ENCODE results near the gene CSTF3. TPM values are rescaled to one million over a fixed set of nuclear protein-coding genes. Genes with fewer than 3 reads are reported as not detected.
"Not testable (repeated sequence)": the region's sequence is repeated elsewhere in the genome, so short reads cannot be mapped to it uniquely, and the experiment has no call there.

CSTF3 gene
- polyA plus RNA-seq, 1 experiment: 38.6 TPM

GRCh38 chr11:33160587-33160986 is 693 bp downstream of the CSTF3 start:
- Histone ChIP-seq H3K27me3 (ENCODE audit: control insufficient read depth, insufficient read depth, low read length) (no peaks in the 10 kb centered on the region), H3K9me3 (ENCODE audit: control insufficient read depth, insufficient read depth, low read length) (peaks cover 4% of the 10 kb centered on the region; the same call in 1 of the 2 replicates), H3K27ac (ENCODE audit: low read depth, low read length) (peak overlapping the region; percentile 81), H3K4me3 (ENCODE audit: low read depth, low read length) (peak overlapping the region; percentile 90)
- ChIA-PET POLR2A (interaction anchor here (1.3 to 1.6 kb wide), 2 partner anchors 12 to 31 kb away, joined by 3 read pairs; no protein-coding TSS in a partner anchor), CTCF (interaction anchor here (0.9 to 2.1 kb wide), 6 partner anchors 17 to 582 kb away, joined by 3 to 8 read pairs (median 4); no protein-coding TSS in a partner anchor)
- TF ChIP-seq, protein P1, sequence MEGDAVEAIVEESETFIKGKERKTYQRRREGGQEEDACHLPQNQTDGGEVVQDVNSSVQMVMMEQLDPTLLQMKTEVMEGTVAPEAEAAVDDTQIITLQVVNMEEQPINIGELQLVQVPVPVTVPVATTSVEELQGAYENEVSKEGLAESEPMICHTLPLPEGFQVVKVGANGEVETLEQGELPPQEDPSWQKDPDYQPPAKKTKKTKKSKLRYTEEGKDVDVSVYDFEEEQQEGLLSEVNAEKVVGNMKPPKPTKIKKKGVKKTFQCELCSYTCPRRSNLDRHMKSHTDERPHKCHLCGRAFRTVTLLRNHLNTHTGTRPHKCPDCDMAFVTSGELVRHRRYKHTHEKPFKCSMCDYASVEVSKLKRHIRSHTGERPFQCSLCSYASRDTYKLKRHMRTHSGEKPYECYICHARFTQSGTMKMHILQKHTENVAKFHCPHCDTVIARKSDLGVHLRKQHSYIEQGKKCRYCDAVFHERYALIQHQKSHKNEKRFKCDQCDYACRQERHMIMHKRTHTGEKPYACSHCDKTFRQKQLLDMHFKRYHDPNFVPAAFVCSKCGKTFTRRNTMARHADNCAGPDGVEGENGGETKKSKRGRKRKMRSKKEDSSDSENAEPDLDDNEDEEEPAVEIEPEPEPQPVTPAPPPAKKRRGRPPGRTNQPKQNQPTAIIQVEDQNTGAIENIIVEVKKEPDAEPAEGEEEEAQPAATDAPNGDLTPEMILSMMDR (IDR thresholded peaks at IDR 0.05; ENCODE audit: low read depth, low read length): no peak
- DNase-seq (ENCODE audit: low read depth, low spot score): no peak

GRCh38 chr11:33160136-33160535 is 1.1 kb downstream of the CSTF3 start:
- Histone ChIP-seq H3K27me3 (ENCODE audit: control insufficient read depth, insufficient read depth, low read length) (no peaks in the 10 kb centered on the region), H3K4me3 (ENCODE audit: low read depth, low read length) (peak overlapping the region; percentile 90), H3K9me3 (ENCODE audit: control insufficient read depth, insufficient read depth, low read length) (peaks cover 4% of the 10 kb centered on the region; the same call in 1 of the 2 replicates), H3K27ac (ENCODE audit: low read depth, low read length) (no peak overlapping the region)
- TF ChIP-seq, protein P1 (IDR thresholded peaks at IDR 0.05; ENCODE audit: low read depth, low read length): no peak
- ChIA-PET POLR2A (no interaction called here), CTCF (interaction anchor here (0.9 to 2.1 kb wide), 2 partner anchors 160 to 582 kb away, joined by 3 to 6 read pairs; no protein-coding TSS in a partner anchor)
- no peak for DNase-seq (ENCODE audit: low read depth, low spot score)

DNA sequence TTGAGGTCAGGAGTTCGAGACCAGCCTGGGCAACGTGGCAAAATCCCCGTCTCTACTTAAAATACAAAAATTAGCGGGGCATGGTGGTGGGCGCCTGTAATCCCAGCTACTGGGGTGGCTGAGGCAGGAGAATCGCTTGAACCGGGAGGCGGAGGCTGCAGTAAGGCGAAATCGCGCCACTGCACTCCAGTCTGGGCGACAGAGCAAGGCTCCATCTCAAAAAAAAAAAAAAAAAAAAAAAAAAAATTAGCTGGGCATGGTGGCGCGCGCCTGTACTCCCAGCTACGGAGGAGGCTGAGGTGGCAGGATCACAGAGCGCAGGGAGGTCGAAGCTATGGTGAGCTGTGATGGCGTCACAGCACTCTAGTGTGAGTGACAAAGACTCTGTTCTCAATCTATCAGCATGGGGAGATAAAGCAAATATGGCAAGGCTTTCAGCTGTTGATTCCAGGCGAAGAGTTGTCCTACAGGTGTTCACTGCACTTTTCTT is 1.9 kb downstream of the CSTF3 start:
- peak overlapping the region; percentile 90 for H3K4me3 ChIP-seq (ENCODE audit: low read depth, low read length)
- CTCF ChIA-PET: interaction anchor here (2.1 kb wide), 1 partner anchor 583 kb away, joined by 6 read pairs; no protein-coding TSS in a partner anchor
- POLR2A ChIA-PET; H3K9me3 ChIP-seq (ENCODE audit: control insufficient read depth, insufficient read depth, low read length); H3K27me3 ChIP-seq (ENCODE audit: control insufficient read depth, insufficient read depth, low read length); H3K27ac ChIP-seq (ENCODE audit: low read depth, low read length); DNase-seq (ENCODE audit: low read depth, low spot score): not testable (repeated sequence)

GRCh38 chr11:33158596-33159275 is 2.5 kb downstream of the CSTF3 start:
- Histone ChIP-seq H3K4me3 (ENCODE audit: low read depth, low read length) (peak overlapping the region; percentile 35), H3K9me3 (ENCODE audit: control insufficient read depth, insufficient read depth, low read length) (peaks cover 7% of the 10 kb centered on the region; the same call in 1 of the 2 replicates), H3K27ac (ENCODE audit: low read depth, low read length) (no peak overlapping the region), H3K27me3 (ENCODE audit: control insufficient read depth, insufficient read depth, low read length) (no peaks in the 10 kb centered on the region)
- ChIA-PET CTCF (interaction anchor here (0.7 kb wide), 1 partner anchor 9 kb away, joined by 3 read pairs; no protein-coding TSS in a partner anchor), POLR2A (no interaction called here)
- TF ChIP-seq, protein P1 (IDR thresholded peaks at IDR 0.05; ENCODE audit: low read depth, low read length): no peak
- no peak for DNase-seq (ENCODE audit: low read depth, low spot score)

DNA sequence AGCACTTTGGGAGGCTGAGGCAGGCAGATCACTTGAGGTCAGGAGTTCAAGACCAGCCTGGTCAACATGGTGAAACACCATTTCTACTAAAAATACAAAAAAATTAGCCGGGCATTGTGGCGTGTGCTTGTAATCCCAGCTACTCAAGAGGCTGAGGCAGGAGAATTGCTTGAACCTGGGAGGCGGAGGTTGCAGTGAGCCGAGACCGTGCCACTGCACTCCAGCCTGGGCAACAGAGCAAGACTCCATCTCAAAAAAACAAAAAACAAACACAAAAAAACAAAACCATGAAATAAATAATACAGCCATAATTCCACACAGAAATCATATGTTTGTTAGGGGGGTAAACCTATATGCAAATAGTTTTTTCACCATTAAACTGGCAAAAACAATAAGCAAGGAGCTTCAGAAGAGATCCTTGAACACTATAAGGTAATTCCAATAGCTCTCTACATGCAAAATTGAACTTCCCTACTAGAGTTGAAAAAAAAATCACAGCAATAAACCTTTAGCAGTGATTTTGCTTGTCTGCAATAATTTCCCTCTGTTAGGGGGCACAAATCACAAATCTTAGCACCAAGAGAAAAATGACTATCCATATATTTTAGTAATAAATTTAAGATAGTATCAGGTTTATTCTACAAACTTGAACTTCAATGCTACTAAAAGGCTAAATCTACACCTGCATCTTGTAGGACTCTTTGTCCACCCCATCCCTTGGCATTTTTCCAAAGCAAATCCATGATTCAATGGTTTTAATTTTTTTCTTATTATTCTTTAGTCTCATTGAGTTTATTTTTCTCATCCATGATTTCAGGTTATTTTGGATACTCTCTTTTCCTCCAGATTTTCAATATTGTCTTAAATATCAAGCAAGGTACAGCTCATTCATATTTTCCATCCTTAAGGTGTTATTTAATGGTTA is 3.9 kb downstream of the CSTF3 start:
- no peak overlapping the region for H3K27ac ChIP-seq (ENCODE audit: low read depth, low read length)
- H3K27me3 ChIP-seq (ENCODE audit: control insufficient read depth, insufficient read depth, low read length): no peaks in the 10 kb centered on the region
- no peak overlapping the region for H3K4me3 ChIP-seq (ENCODE audit: low read depth, low read length)
- TF ChIP-seq, protein P1 (IDR thresholded peaks at IDR 0.05; ENCODE audit: low read depth, low read length): no peak
- DNase-seq (ENCODE audit: low read depth, low spot score): no peak
- POLR2A ChIA-PET: no interaction called here
- CTCF ChIA-PET: interaction anchor here (0.7 to 1.1 kb wide), 2 partner anchors 10 to 174 kb away, joined by 3 read pairs; no protein-coding TSS in a partner anchor
- peaks cover 6% of the 10 kb centered on the region; the same call in 1 of the 2 replicates for H3K9me3 ChIP-seq (ENCODE audit: control insufficient read depth, insufficient read depth, low read length)

Data from AG04450 (cell line).